Mucosa of stomach (tissue), 1 donor: ENCODE measurements around the gene SYT3.

ENCODE experiments used
- H3K27me3 ChIP-seq: one replicate; pipeline ENCODE4 v1.7.0; 2013; ENCODE audit warnings: mild to moderate bottlenecking, low read length; ENCODE audit not compliant: control insufficient read depth, insufficient read depth
- H3K36me3 ChIP-seq: one replicate; pipeline ENCODE4 v1.7.0; 2013; ENCODE audit warnings: low read length; ENCODE audit not compliant: control insufficient read depth, insufficient read depth
- H3K4me1 ChIP-seq: one replicate; pipeline ENCODE4 v1.7.0; 2013; ENCODE audit warnings: mild to moderate bottlenecking, low read length; ENCODE audit not compliant: control insufficient read depth, insufficient read depth
- H3K4me3 ChIP-seq: one replicate; pipeline ENCODE4 v1.7.0; 2013; ENCODE audit warnings: low read length
- H3K9ac ChIP-seq: one replicate; pipeline ENCODE4 v1.7.0; 2013; ENCODE audit warnings: mild to moderate bottlenecking, low read length, moderate library complexity
- H3K9me3 ChIP-seq: one replicate; pipeline ENCODE4 v1.7.0; 2013; ENCODE audit warnings: mild to moderate bottlenecking, low read length, moderate library complexity; ENCODE audit not compliant: control insufficient read depth
- donor health status: Pancreatic carcinoma.

The SYT3 gene, protein sequence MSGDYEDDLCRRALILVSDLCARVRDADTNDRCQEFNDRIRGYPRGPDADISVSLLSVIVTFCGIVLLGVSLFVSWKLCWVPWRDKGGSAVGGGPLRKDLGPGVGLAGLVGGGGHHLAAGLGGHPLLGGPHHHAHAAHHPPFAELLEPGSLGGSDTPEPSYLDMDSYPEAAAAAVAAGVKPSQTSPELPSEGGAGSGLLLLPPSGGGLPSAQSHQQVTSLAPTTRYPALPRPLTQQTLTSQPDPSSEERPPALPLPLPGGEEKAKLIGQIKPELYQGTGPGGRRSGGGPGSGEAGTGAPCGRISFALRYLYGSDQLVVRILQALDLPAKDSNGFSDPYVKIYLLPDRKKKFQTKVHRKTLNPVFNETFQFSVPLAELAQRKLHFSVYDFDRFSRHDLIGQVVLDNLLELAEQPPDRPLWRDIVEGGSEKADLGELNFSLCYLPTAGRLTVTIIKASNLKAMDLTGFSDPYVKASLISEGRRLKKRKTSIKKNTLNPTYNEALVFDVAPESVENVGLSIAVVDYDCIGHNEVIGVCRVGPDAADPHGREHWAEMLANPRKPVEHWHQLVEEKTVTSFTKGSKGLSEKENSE

DNA sequence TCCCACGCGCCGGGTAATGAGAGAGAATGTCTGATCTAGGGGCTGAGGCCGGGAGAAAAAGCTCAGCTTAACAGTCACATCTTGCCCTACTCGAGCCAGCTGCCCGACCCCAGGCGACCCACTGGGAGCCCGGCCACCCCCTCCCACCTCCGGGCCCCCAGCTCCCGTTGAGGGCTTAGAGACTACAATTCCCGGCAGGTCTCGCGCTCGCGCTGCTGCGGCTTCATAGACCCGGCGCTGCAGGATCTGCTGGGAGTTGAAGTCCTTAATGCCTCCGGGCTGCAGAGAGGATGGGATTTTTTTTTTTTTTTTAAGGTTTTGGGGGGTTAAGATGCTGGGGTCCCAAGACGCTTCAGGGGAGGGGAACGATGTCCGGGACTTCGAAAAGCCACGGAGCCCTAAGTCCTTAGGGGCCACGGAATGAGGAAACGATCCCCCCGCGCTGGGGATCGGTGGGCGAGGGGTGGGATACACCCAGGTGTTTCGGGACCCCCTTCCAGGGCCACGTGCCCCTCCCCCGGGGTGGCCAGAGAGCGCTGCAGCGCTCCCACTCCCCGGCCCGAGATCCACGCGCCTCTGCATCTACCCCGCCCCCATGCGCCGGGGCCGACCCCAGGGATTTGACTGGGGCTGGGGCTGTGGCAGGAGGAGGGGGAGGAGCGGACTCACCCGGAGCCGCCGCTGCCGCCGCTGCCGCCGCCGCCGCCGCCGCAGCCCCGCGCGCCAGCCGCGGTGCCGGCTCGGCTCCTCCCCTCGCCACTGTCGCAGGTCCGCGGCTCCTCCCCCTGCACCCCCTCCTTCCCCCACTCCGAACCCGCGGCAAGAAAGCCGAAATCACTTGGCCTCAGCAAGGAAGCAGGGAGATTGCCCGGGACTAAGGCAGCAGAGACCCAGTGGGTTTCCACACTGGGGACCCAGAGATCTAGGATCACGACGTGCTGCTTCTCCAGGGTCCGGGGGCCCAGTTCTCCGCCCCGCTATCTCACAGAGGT lies at the start of gene SYT3:
SYT3 (minus strand) TSS at position 761 of the 992 bp plus-strand sequence. CDS start 2,470 bp downstream, outside the sequence.
- Histone ChIP-seq H3K36me3 (no peaks in the 10 kb centered on the region), H3K9me3 (peaks cover 2% of the 10 kb centered on the region), H3K4me1 (no peaks in the 10 kb centered on the region), H3K27me3 (peaks cover 36% of the 10 kb centered on the region), H3K9ac (no peak within 1 kb of the TSS), H3K4me3 (no peak within 1 kb of the TSS)

DNA sequence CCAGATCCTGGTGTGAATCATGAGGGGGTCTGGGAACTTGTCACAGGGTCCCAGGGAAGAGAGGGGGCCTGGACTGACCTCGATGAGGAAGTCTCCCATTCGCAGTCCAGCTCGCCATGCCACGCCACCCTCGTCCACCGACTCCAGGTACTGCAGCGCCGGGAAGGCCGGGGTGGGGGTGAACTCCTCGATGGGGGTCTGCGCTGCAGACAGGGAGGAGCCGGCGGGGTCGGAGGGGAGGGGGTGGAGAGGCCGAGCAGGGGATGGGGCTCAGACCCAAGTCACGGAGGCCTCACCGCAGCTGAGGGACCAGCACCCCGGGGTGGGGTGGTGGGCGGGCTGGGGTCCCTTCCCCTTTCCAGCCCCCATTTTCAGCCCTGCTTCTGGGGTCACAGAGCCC lies 49.1 kb upstream of the SYT3 start:
- Histone ChIP-seq H3K4me3 (no peak overlapping the region), H3K27me3 (peaks cover 39% of the 10 kb centered on the region), H3K36me3 (no peaks in the 10 kb centered on the region), H3K4me1 (no peaks in the 10 kb centered on the region), H3K9me3 (no peaks in the 10 kb centered on the region), H3K9ac (no peak overlapping the region)

DNA sequence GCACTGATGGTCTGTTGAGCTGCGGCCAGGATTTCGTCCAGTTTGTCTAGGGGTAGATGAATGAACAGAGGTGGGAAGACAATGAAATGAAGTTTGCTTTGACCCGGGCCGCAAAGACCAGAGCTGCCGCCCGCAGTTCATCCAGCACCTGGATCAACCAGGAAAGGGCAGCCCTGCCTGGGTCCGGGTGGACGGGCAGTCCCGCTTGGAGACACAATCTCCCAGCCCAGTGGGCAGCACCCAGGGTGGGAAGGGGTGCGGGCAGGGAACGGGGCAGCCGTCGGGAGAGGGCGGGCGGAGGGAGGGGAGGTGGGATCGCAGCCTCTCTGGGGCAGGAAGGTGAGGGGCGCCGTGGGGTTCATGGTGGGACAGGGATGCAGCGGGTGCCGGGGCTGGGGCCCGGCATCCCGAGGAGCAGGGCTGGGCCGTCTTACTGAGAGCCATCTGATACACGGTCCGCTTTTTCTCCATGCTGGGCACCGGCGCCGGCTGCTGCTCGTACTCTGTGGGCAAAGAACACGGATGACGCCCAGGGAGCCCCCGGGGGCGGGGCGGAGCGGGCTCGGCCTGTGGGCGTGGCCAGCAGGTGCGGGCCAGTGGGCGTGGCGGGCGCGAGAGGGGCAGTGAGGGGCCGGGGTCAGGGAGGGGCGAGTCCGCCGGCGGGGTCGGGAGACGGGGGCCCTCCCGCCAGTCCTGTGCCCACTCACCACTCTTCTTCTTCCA lies 46.8 kb upstream of the SYT3 start:
- H3K27me3 ChIP-seq, result peaks cover 27% of the 10 kb centered on the region
- no peaks in the 10 kb centered on the region for H3K9me3 ChIP-seq
- H3K4me3 ChIP-seq, result no peak overlapping the region
- no peaks in the 10 kb centered on the region for H3K4me1 ChIP-seq
- no peaks in the 10 kb centered on the region for H3K36me3 ChIP-seq
- no peak overlapping the region for H3K9ac ChIP-seq

DNA sequence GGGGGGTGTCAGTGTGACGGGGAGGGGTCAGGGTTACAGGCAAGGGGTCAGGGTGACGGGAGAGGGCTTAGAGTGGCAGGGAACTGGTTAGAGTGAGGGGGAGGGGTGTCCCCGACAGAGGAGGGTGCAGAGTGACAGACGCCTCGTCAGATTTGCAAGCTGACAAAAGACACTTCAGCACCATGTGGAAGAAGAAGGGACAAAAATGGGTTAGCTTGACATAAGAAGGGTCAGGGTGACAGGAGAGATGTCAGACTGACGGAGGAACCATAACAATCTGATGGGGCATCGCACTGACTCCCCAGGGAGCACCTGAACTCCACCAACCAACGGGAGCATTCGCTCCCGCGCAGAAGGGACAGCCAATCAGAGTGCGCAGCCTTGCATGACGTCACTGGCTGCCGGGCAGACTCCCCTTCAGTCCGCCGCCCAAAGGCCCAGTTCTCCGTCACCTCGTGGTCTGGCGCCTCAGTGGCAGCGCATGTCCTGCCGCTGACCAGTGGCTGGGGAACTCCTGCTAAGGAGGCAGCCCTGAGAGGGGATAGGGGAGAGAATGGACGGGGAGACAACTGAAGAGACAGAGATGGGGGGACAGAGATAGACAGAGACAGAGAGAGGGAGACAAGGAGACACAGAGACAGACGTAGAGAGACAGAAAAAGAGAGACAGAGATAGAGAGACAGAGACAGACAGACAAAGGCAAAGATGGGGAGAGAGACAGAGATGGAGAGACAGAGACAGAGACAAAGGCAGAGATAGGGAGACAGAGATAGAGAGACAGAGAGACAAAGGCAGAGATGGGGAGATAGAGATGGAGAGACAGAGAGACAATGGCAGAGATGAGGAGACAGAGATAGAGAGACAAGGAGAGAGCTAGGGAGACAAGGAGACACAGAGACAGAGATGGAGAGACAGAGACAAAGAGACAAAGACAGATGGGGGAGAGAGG lies 39.8 kb upstream of the SYT3 start:
- Histone ChIP-seq H3K27me3 (peaks cover 13% of the 10 kb centered on the region), H3K9me3 (no peaks in the 10 kb centered on the region), H3K4me1 (no peaks in the 10 kb centered on the region), H3K4me3 (no peak overlapping the region), H3K9ac (no peak overlapping the region), H3K36me3 (no peaks in the 10 kb centered on the region)

DNA sequence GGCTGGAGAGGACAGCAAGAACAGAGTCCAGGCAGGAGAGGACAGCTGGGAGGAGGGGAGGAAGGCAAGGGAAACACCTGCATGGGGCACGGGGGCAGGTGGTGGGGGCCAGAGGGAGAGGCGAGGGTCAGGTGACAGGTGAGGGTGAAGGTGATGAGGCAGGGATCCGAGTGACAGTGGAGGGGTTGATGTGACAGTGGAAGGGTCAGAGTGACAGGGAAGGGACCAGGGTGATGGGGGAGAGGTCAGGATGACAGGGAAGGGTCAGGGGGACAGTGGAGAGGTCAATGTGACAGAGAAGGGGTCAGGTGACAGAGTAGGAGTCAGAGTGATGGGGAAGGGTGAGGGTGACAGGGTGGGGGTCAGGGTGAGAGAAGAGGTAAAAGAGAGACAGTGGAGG lies 38.6 kb upstream of the SYT3 start:
- H3K4me3 ChIP-seq, result no peak overlapping the region
- no peaks in the 10 kb centered on the region for H3K9me3 ChIP-seq
- no peaks in the 10 kb centered on the region for H3K4me1 ChIP-seq
- no peak overlapping the region for H3K9ac ChIP-seq
- peaks cover 13% of the 10 kb centered on the region for H3K27me3 ChIP-seq
- no peaks in the 10 kb centered on the region for H3K36me3 ChIP-seq

DNA sequence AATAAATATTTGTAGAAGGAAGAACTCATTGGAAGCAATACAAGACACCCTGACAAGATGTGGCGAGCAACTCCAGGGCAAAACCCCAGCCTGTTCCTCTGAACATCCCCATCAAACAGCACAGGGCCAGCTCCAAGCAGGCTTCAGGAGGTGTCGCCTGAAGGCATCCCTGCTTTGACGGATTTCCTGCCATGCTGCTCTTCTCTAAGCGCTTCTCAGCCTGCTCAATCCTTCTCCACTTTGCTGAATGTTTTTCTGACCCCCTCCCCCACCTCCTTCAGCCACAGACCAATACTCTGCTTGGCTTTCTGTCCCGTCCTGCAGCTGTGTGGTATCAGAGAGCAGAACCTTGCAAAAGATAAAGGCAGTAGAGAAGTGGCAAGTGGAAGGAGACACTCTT lies 38.0 kb upstream of the SYT3 start:
- Histone ChIP-seq H3K9me3 (no peaks in the 10 kb centered on the region), H3K9ac (no peak overlapping the region), H3K4me3 (no peak overlapping the region), H3K27me3 (peaks cover 19% of the 10 kb centered on the region), H3K4me1 (no peaks in the 10 kb centered on the region), H3K36me3 (no peaks in the 10 kb centered on the region)

DNA sequence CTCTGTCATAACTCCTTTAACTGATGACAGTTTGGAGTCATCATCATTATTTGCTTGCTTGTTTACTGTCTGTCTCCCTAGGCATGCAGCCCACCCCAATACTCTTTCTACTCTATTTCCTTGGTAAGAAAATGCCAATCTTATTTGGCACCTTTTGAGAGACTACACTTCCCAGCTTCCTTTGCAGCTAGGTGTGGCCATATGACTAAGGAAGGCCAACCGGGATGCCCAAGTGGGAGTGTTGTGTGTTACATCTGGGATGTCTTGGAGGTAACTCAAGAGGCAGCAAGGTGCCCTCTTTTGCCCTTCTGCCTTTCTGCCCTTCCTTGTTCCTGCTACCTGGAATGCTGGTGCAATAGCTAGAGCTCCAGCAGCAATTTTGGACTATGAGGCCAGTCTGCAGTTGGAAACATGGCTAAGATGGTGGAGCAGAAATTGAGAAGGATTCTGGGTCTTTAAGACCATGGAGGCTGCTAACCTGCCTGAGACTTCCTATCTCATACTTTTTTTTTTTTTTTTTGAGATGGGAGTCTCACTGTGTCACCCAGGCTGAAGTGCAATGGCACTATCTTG lies 37.0 kb upstream of the SYT3 start:
- H3K9ac ChIP-seq, result no peak overlapping the region
- H3K4me3 ChIP-seq, result no peak overlapping the region
- no peaks in the 10 kb centered on the region for H3K36me3 ChIP-seq
- H3K9me3 ChIP-seq, result no peaks in the 10 kb centered on the region
- peaks cover 23% of the 10 kb centered on the region for H3K27me3 ChIP-seq
- H3K4me1 ChIP-seq, result no peaks in the 10 kb centered on the region

DNA sequence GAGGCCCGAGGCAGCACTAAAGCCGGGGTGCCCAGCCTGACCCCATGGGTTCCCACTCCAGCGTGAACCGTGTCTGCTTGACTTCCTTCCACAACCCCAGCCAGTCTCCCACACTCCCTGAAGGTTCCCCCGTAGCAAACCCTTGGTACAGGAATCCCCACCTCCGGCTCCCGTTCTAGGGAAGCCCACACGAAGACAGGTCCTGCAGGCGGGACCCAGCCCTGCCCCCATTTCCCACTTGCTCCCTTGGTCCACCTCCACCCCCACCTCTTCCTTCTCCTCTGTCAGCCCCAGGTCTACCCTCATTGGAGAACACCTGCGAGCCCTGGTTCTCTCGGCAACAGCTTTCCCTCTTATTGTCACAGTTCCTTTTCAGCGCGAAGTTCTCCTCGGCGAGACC lies 33.4 kb upstream of the SYT3 start:
- Histone ChIP-seq H3K9me3 (no peaks in the 10 kb centered on the region), H3K27me3 (peaks cover 27% of the 10 kb centered on the region), H3K4me1 (no peaks in the 10 kb centered on the region), H3K4me3 (no peak overlapping the region), H3K36me3 (no peaks in the 10 kb centered on the region), H3K9ac (no peak overlapping the region)

DNA sequence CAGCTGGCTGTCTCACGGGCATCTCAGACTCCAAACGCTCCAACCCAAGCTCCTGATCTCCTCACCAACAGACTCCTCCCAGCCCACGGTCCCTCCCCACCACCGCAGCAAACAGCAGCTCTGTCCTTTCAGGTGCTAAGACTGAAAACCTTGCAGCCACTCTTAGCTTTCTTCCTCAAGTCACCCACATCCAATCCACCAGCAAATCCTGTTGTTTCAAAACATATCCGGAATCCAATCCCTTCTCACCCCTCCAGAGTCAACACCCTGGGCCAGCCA lies 30.4 kb upstream of the SYT3 start:
- Histone ChIP-seq H3K27me3 (peaks cover 52% of the 10 kb centered on the region), H3K9me3 (no peaks in the 10 kb centered on the region), H3K4me1 (no peaks in the 10 kb centered on the region), H3K36me3 (no peaks in the 10 kb centered on the region), H3K4me3 (no peak overlapping the region), H3K9ac (no peak overlapping the region)

DNA sequence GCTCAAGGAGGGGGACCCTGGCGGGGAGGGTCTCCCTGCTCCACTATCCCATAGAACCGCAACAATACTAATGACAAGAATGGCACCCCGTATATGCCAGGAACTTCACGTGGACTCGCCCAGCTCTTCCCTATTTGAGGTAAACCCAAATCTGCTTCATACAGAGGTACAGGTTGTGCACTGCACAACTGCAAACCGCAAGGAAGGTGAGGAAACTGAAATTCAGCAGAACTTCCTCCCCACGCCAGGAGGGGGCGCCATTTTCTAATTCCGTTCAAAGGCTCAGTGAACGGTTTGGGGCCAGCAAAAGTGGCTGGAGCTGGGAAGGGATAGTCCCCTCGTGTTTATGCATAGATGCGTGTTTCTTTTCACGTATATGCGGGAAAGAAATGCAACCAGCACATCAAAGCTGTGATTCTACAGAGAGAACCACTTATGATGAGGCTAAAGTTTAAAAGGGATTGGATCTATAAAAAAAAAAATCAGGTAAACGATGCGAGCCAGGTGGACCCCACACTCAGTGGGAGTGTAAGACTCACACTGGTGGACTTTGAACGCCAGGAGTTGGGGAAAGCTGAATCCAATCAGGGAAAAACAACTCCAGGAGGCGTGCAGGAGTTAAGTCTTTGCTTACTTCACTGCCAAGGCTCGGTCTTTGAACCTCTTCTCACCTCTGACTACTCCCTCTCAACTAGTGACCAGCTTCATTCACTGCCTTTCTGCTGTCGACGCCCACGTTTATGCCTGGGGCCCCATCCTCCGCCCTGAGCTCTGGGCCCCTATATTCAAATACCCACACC lies 29.8 kb upstream of the SYT3 start:
- no peak overlapping the region for H3K4me3 ChIP-seq
- no peaks in the 10 kb centered on the region for H3K9me3 ChIP-seq
- H3K4me1 ChIP-seq, result no peaks in the 10 kb centered on the region
- H3K36me3 ChIP-seq, result no peaks in the 10 kb centered on the region
- no peak overlapping the region for H3K9ac ChIP-seq
- peaks cover 52% of the 10 kb centered on the region for H3K27me3 ChIP-seq
